ENCODE results near the gene ATP6V1G2.
A peak's percentile ranks its signal among the peaks of the same experiment; 100 is the strongest.

The ATP6V1G2 gene

DNA sequence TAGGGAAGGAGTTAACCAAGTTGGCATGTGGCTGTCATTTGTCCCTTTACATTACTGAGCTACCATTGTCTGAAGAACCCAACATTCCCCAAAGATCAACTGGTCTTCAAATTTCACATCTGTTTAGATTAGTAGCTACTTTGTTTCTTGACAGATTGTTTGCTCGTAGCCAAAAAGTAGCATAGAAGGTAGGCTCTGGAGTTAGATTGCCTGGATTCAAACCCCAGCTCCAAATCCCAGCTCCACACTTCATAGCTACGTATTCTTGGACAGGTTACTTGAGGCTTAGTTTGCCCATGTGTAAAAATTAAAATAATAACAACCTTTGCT is 2.1 kb upstream of the ATP6V1G2 start:
- no peak for DNase-seq (ENCODE audit: low read depth in 3 of 3)

DNA sequence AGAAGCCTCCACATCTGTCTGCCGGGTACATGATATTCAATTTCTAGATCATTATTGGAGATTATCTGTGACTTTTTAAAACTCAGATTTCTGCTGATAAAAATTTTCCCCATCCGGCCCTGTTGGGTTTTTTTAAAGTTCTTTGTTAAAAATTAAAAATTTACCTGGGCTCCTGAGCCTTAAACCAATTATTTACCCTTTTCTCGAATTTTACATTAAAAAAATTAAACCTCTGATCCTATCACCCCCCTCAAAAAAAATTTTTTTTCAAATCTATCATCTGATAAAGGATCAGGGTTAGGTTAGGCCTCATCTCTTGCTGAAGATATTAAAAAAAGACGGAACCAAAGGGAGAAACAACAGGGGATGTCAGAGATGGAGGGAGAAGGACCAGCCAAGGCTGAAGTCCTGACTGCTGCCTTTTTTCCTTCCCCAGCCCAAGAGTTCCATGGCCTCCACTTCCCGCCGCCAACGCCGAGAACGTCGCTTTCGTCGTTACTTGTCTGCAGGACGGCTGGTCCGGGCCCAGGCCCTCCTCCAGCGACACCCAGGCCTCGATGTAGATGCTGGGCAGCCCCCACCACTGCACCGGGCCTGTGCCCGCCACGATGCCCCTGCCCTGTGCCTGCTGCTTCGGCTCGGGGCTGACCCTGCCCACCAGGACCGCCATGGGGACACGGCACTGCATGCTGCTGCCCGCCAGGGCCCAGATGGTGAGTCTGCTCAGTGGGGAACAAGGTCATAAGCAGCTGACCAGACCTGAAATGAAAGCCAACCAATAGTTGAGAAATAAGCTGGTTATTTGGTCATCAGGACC is 1.5 kb upstream of the ATP6V1G2 start:
- no peak for DNase-seq (ENCODE audit: low read depth in 3 of 3)

DNA sequence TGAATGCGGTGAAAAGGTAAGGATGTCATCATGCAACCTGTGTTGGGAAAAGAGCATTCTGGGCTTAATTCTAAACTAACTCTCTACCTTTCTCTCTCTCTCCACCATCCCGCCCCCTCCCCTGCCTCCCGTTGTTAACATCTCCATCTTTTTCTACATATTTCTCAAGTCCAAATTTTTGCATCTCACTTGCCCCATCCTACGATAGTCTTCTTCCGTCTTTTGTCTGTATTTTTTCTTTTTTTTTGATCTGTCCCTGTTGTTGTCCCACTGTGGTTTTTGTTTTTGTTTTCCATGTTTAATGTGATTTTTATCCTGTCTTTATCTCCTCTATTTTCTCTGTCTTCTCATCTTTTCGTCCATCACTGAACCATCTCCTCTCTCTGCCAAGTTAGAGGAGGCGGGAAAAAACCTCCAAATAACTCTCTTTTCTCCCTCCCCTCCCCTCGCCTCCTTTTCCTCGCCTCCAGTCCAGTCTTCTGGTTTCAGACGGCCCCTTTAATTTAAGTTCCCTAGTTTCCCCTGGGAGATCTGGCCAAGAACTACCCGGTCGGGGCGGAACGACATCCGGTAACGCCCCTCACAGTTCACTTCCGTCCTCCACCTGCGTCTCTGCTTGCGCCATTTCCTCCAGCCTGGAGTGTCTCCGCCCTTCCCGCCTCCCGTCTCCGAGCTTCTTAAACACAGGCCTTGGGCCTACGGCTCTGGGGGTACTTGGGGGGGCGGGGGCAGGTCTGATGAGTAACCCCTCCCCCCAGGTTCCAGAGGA is 734 bp upstream of the ATP6V1G2 start, which contains the start of gene NFKBIL1:
Gene NFKBIL1 (plus strand): TSS at position 651 of the 769 bp plus-strand sequence. CDS start 87 bp downstream, at position 738.
- DNase-seq (ENCODE audit: low read depth in 3 of 3): peak; percentile 72 to 84 (median 80)

DNA sequence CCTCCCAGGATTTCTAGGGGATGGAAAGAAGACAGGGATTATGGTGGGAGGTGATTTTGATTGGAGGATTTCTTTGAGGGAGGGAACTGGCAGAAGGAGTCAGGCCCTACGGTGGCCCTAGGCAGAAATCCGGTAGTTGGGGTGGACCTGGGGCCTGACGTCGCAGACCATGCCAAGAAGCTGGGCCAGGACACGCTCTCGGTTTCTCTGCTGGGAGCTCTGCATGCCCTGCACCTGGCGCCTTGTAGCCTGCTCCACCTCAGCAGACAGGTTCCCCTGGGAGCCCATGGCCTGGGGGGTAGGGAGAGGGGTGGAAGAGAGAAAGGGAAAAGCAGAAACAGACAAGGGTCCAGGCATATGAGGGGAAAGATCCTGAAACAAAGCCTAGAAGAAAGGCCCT is 1.1 kb downstream of the ATP6V1G2 start:
- DNase-seq (ENCODE audit: low read depth in 3 of 3): no peak

DNA sequence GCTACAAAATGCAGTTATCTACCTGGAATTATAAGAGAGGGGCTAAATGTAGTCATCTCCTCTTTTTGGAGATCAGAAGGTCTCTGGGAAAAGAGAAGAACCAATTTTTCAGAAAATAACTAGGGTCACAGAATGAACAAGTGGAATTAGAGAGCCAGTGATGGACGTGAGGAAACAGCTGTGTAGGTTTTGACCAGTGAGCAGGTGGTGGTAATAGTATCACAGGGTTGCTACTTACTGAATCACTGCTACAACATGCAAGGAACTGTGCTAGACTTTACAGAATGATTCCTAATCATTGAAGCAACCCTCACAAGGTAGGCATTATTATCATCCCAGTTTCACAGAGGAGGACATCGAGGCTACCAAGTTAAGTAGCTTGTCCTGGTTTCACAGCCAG is 1.7 kb downstream of the ATP6V1G2 start:
- no peak for DNase-seq (ENCODE audit: low read depth in 3 of 3)

DNA sequence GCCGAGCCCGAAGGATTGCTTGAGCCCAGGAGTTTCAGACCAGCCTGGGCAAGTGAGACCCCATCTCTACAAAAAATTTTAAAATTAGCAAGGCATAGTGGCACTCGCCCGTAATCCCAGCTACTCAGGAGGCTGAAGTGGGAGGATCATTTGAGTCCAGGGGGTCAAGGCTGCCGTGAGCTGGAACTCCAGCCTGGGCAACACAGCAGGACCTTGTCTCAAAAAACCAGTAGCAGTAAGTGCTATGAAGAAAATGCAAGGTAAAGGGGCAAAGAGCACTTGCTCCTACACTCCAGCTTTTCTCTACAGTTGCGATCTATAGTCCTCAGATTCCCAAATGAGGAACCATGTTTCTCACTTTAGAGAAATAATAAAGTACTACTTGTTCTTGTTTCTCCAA is 2.8 kb downstream of the ATP6V1G2 start:
- no peak for DNase-seq (ENCODE audit: low read depth in 3 of 3)

DNA sequence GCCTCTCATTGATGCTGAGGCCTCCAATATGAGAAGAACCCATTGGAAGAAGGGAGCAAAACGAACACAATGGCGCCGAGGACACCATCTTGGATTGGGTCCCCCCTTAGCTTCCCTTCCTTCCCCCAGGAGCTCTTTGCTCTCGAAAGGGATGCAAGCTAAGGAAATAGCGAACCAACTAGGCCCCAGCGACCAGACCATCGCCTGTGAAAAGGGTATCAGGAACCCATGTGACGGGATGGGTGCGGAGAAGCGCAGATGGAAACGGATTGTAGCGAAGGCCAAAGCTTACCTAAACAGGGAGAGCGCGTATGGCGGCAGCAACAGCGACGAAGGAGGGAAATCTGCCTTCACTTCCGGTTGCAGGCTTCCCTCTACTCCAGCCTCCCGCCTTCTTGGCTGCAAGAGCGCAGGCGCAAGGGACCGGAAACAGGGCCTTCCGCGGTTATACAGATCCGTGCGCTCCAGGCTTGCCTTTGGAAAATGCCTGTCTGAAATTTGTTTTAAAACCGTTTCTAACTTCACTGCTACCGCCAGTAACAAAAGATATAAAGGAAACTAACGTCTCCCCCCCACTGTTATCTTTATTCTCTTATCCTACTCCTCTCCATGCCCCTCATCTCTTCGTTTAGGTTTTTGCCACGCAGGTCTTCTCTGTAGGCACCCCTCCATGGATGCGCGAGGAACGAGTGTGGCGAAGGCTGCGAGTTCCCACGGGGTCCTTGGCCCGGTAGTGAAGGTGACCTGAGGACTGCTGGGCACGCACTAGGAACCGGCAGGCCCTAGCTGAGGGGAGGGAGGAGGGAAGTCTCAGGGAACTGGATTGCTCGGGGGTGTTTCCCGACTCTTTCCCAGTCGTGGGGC is 4.5 kb downstream of the ATP6V1G2 start, which contains the start of gene DDX39B:
Gene DDX39B (minus strand): TSS at position 346 of the 864 bp plus-strand sequence. CDS start 1,471 bp downstream, outside the sequence.
- DNase-seq (ENCODE audit: low read depth in 3 of 3): peak; percentile 68 to 90 (median 80)

DNA sequence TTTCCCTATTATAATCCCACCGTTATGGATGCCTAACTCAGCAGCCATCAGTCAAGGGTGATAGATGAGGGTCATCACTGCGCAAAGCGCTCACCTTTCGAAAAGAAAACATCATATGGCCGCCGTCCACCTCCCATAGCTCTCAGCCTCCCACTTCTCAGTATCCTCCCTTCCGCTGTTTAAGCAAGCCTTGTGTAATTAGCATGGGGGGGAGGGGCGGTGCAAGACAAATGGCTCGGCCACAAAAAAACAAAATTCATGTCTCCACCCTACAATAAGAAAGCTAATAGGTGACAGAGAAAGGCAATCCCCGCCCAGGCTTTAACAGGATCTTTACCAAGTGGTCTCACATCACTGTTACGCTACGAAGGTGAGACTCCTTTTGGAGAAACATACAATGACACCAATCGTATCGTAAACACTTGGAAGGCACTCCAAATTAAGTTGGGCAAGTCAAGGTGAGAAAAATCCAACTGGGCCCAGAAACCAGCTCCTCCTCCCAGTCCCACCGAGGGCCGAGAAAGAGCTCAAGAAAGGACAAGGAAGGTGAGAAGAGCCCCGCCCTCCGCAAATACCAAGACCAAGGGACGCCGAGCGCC is 5.2 kb downstream of the ATP6V1G2 start:
- DNase-seq (ENCODE audit: low read depth in 3 of 3): no peak

DNA sequence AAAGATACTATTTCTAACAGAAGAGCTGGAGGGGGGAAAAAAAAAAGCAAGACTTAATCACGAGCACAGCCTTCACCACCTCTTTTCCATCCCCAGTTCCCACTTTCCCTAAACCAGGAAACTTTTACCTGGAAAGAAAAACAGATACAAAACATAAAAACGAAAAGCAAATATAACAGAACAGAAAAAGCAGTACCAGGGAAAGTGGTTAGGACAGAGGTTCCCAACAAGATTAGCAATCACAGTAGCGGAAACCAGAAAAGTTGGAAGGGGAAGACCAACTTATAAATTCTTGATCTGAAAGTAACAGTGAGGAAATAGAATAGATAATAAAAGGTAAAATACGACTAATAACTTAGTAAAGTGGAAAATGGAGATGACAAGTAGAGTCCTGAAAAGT is 5.8 kb downstream of the ATP6V1G2 start:
- DNase-seq (ENCODE audit: low read depth in 3 of 3): no peak

DNA sequence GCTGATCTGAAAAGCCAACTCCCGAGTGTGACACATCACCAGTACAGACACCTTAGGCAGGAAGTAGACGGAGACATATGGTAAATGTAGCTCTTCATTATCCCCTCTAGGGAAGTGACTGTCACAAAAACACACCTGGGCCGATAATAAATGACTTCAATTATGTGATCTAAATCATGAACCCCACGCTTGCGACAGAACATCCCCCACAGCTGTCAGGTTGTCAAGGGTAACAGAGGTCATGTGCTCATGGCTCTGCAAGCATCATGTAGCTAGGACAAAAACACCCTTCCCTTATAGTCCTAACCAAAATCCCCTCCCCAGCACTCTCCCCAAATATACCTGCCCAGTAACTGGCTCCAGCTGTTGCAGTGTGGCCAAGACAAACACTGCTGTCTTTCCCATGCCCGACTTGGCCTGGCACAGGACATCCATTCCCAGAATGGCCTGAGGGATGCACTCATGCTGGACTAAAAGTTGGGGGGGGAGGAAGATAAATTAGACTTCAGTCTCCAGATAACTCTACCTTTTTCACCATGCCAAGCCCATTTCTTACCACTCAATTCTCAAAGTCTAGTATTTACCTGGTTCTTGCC is 7.5 kb downstream of the ATP6V1G2 start:
- no peak for DNase-seq (ENCODE audit: low read depth in 3 of 3)

DNA sequence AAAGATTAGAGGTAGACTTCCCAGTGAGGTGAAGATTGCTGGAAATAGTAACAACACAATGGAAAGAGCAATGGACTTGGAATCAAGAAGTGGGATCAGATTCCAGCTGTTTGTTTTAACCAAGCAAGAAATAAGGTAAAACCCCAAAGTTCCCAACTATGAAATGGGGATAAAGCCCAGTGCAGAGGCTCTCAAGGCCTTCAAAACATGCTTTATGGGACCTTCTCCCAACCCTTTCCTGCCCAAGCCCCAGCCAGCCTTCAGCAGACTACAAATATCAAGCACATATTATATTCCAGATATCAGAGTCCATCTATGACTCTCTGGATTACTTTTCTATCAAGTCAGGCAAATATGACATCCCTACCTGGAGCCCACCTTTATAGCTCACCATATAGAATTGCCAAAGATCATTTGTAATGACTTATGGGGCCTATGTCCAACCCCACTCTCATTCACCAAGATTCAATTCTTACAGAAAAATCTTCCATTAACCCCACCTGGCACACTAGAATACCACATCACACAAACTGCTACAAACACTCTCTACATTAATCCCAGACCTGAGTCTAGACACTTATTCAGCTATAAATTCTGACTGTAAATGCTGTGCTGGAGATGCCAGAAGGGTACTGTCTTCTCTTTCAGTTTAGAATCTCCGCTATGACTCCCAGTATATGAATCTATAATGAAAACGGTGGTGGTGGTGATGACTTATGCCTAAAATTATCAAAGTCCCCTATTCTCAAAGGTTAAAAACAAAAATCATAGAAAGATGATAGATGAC is 10.7 kb downstream of the ATP6V1G2 start:
- DNase-seq (ENCODE audit: low read depth in 3 of 3): no peak

DNA sequence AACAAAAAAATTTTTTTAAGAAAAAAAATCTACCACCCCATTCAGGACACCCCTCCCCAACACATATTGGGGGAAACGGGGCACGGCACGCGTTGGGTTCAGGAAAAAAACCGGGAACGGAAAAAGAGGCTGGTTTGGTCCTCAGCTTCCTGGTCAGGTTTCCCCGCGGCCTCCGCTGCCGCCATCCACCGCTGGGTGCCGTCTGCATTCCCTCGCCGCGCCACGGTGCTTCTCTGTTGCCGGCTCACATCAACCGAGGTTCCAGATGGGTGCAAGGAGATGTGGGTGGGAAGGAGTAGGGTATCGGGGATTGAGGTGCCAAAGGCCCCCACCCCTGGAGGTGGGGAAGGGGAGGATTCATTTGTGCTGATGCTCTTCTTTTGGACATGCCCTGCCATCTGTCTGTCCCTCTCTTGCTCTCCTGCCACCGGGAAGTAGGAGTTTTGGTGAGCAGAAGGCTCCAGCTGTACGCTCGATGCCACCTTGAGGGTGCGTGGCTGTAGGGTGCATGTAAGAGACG is 11.8 kb downstream of the ATP6V1G2 start:
- DNase-seq (ENCODE audit: low read depth in 3 of 3): no peak

DNA sequence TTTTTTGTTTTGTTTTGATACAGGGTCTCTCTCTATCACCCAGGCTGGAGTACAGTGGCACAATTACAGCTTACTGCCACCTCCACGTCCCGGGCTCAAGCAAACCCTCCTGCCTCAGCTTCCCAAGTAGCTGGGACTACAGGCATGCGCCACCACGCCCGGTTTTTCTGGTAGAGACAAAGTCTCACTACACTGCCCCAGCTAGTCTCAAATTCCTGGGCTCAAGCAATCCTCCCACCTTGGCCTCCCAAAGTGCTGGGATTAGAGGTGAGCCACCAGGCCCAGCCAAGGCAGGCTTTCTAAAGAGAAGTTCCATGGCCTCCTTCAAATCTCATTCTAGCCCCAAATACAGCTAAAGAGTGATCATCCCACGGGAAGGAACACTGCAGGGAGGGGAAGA is 12.4 kb downstream of the ATP6V1G2 start:
- DNase-seq (ENCODE audit: low read depth in 3 of 3): no peak

DNA sequence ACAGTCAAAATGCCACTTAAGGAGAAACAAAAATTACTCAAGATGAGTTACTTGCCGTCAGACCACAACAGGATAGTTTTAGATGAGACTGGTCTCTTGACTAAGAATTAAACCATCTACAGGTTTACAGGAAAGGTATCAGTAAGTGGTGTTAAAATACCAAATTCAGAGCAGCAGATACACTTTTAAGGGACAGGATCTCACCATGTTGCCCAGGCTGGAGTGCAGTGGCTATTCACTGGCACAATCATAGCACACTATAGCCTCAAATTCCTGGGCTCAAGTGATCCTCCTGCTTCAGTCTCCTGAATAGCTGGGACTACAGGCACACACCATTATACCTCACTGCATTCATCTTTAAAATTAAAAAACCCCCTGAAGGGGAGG is 13.0 kb downstream of the ATP6V1G2 start:
- DNase-seq (ENCODE audit: low read depth in 3 of 3): no peak

DNA sequence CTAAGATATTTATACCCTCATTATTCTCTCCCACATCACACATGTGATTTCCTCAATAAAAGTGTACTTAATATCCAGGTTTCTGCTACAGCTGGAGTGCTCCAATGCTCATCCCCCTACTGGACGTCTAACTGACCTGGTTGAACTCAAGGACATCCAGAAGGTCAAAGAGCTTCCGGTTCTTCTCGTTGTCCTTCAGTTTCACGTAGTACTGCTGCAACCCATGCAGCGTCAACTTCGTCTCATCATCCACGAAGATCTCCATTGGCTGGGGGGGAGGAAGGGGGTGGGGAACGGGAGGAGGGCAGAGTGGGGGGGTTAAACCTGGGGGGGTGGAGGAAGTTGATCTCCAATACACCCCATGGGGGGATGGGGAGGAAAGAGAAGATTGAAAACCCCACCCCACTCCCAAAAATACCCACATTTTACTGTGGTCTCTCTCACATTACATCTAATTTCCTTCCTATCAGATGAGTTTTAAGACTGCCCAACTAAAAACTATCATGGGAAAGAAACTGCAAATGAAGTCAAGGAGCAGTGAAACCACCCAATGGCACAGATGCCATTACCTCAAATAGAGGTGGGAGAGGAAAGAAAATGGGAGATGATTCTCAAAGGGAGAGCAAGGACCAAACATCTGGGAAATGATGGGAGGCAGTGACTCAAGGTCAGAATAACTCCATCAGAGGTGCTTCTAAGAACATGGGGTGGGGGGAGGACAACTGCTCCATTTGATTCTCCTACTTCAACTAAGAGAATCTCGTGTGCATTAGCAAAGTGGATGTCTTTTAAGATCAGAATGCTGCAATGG is 13.6 kb downstream of the ATP6V1G2 start:
- no peak for DNase-seq (ENCODE audit: low read depth in 3 of 3)

DNA sequence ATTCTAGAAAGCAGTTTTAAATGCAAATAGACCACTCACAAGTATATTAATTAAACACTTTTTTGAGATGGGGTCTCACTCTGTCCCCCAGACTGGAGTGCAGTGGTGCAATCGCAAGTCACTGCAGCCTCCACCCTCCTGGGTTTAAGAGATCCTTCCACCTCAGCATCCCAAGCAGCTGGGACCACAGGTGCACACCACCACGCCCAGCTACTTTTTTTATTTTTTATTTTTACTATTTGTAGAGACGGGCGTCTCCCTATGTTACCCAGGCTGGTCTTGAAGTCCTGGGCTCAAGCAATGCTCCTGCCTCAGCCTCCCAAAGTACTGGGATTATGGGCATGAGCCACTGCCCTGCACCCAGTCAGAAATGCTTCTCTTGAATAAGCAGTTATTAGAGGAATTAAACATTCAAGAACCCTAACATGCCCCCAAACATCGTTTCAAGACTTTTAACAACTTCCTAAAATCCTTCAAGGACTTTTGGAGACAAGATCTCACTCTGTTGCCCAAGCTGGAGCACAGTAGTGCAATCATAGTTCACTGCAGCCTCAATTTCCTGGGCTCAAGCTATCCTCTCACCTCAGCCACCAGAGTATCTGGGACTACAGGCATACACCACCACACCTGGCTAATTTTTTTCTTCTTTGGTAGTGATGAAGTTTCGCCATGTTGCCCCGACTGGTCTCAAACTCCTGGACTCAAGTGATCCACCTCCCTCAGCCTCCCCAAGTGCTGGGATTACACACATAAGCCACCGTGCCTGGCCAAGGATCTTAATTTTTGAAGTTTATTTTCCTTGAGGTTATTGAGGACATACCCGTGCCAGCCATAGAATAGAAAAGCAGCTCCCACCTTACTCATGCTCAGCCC is 14.4 kb downstream of the ATP6V1G2 start:
- DNase-seq (ENCODE audit: low read depth in 3 of 3): no peak

DNA sequence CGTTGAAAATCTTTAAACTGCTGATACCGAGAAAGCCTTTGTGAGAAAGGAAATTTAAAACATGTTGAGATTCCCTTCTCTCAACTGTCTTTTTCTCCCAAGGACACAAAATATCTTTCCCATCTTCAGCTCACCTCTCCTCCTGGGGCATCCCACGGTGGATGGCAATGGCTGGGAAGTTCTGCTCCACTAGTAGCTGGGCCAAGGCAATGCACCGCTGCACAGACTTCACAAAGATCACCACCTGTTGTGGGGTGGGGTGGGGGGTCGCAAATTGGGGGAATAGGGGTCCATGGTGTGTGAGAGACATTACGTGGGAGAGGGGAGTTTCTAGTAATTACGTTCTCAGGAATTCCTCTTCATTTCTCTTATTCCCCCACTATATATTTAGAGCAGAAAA is 15.2 kb downstream of the ATP6V1G2 start:
- no peak for DNase-seq (ENCODE audit: low read depth in 3 of 3)

DNA sequence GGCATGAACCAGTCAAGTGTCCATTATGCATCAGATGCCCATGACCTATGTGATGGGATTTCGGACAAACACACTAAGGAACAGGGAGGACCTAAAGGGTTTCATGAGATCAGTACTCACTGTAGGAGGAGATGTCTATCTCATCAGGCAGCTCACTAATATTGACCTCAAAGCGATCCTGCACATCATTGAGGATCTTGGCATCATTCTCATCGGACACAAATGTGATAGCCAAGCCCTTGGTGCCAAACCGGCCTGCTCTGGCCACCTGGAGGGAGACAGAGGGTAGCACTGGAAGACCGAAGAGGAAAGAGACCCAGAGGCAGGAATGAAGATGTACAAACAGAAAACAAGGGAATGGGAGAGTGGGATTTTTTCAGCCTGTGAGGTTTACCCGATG is 15.7 kb downstream of the ATP6V1G2 start:
- DNase-seq (ENCODE audit: low read depth in 3 of 3): no peak
